ENCODE measurements around the gene SLC29A1. TPM values are rescaled to one million over a fixed set of nuclear protein-coding genes. Genes with fewer than 3 reads are reported as not detected.
A peak's percentile ranks its signal among the peaks of the same experiment; 100 is the strongest.

Gene SLC29A1
- total and polyA plus RNA-seq, 9 of the 15 experiments (the other 6 are each of a cell fraction or from before 2014, with no cell fraction given): 18.9 to 170 (median 57.7) TPM

DNA sequence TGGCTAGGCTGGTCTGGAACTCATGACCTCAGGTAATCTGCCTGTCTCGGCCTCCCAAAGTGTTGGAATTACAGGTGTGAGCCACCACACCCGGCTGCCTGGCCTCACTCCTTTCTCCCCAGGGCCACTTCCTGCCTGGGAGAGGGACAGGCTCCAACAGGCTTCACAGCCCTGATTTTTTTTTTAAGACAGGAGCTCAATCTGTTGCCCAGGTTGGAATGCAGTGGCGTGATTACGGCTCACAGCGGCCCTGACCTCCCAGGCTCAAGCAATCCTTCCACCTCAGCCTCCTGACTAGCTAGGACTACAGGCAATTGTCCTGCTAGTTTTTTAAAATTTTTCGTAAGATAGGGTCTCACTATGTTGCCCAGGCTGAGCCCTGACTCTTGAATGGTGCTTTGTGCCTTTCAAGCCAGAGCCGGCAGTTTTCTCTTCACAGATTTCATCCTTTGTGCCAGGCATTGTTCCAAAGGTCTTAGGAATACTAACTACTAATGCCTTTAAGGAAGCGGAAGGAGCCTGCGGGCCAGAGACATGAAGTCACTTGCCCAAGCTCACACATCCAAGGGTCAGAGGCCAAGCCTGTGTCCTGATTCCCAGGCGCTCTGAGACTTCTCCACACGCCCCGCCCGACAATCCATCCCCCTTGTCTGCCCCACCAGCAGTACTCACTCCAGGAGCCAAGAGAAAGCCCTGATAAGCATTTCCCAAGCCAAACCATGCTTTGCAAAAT is 45.5 kb upstream of the SLC29A1 start:
- ATAC-seq (no peak), FAIRE-seq (no peak), DNase-seq (ENCODE audit: extremely low read depth in 1 of 4, low spot score in 3 of 4) (no peak)
- Histone ChIP-seq H3K36me3 (ENCODE audit: control insufficient read depth, insufficient read depth, low read length) (no peaks in the 10 kb centered on the region), H3K4me1 (replicated peaks in 1 of 2; ENCODE audit: control insufficient read depth in 2 of 2, insufficient read depth in 2 of 2, low read length in 2 of 2) (peaks cover 2 to 16% of the 10 kb centered on the region in 2 experiments; a peak in 2 of 5 replicates), H3K27me3 (ENCODE audit: control insufficient read depth in 2 of 2, insufficient read depth in 2 of 2, low read length in 2 of 2) (peaks cover 2 to 21% of the 10 kb centered on the region in 2 experiments; a peak in 2 of 5 replicates), H3K9me3 (replicated peaks; ENCODE audit: control insufficient read depth, insufficient read depth, low read depth, low read length) (no peaks in the 10 kb centered on the region), H3K27ac (ENCODE audit: extremely low read depth, low read depth, low read length) (no peak overlapping the region), H3K79me2 (ENCODE audit: control insufficient read depth, insufficient read depth, low read length) (no peaks in the 10 kb centered on the region), H2AFZ (ENCODE audit: low read depth, low read length) (no peak overlapping the region), H4K20me1 (replicated peaks; ENCODE audit: control insufficient read depth, insufficient read depth, low read length) (no peaks in the 10 kb centered on the region), H3K9ac (ENCODE audit: insufficient read depth in 1 of 2, low read depth in 2 of 2, low read length in 2 of 2) (no peak overlapping the region), H3K4me2 (ENCODE audit: insufficient read depth, low read length) (no peak overlapping the region), H3K4me3 (no peak overlapping the region), H3K9me1 (ENCODE audit: control insufficient read depth, insufficient read depth, low read length) (no peaks in the 10 kb centered on the region)
- in situ Hi-C loops (cut with MboI) (no loop called here), intact Hi-C loops (cut with micrococcal nuclease) (no loop called here)
- BruUV-seq (replicated peaks): no TSS peak
- WGBS (ENCODE audit: insufficient coverage, low coverage, missing lambda C conversion rate): 23% methylated on average over 13 of the region's 13 CpGs
- POLR2A ChIA-PET: interaction anchor here (0.7 to 1.2 kb wide), 4 partner anchors 9 to 270 kb away, joined by 3 to 4 read pairs (median 4); no protein-coding TSS in a partner anchor
- CTCF ChIA-PET (ENCODE audit: low intra/inter-chr PET ratio): no interaction called here
- TF ChIP-seq ZNF121 (CRISPR knock-in tag; conservative IDR thresholded peaks at IDR 0.05) (peak; percentile 62), ZNF277 (CRISPR knock-in tag; IDR thresholded peaks at IDR 0.05; ENCODE audit: borderline replicate concordance) (no peak)
